T follicular helper cell (primary cell): Measurements from ENCODE around the gene HAP1.
"Not testable (repeated sequence)": the region's sequence is repeated elsewhere in the genome, so short reads cannot be mapped to it uniquely, and the experiment has no call there.

Experiments used
- DNase-seq: peaks from one replicate; pipeline ENCODE4 v3.0.0-alpha.2; 2020; ENCODE audit warnings: low read depth
- total RNA-seq, 2 experiments: gene quantifications; one replicate each; lab custom pipeline; 2026; lab: John Stamatoyannopoulos, UW

HAP1 gene, protein sequence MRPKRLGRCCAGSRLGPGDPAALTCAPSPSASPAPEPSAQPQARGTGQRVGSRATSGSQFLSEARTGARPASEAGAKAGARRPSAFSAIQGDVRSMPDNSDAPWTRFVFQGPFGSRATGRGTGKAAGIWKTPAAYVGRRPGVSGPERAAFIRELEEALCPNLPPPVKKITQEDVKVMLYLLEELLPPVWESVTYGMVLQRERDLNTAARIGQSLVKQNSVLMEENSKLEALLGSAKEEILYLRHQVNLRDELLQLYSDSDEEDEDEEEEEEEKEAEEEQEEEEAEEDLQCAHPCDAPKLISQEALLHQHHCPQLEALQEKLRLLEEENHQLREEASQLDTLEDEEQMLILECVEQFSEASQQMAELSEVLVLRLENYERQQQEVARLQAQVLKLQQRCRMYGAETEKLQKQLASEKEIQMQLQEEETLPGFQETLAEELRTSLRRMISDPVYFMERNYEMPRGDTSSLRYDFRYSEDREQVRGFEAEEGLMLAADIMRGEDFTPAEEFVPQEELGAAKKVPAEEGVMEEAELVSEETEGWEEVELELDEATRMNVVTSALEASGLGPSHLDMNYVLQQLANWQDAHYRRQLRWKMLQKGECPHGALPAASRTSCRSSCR
- 0 to 1.7 reads per million in 2 experiments for total RNA-seq

DNA sequence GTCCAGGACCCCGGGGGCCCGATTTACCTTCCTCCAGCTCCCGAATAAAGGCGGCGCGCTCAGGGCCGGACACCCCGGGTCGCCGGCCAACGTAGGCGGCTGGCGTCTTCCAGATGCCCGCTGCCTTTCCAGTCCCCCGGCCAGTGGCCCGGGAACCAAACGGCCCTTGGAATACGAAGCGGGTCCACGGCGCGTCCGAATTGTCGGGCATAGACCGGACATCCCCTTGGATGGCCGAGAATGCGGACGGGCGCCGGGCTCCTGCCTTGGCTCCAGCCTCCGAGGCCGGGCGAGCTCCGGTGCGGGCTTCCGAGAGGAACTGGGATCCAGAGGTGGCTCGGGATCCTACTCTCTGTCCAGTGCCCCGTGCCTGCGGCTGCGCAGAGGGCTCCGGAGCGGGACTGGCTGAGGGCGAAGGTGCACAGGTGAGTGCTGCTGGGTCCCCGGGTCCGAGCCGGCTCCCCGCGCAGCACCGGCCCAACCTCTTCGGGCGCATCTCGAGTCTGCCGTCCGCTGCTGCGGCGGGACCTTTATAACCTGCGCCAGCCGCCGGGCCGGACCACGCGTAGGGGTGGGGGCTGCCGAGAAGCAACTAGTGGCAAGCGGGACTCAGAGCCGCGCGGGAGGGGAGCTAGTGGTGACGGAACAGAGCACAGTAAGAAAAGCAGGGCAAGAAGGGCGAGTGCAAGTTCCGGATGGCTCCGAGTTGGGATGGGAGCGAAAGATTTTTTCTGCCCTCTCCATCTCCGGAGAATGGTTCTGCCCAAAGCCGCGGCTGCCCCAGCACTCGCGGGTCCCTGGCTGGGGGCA lies at the start of gene HAP1:
Gene HAP1 (minus strand): TSS at position 505 of the 810 bp plus-strand sequence. CDS start 9 bp downstream, at position 496.
- no peak for DNase-seq

DNA sequence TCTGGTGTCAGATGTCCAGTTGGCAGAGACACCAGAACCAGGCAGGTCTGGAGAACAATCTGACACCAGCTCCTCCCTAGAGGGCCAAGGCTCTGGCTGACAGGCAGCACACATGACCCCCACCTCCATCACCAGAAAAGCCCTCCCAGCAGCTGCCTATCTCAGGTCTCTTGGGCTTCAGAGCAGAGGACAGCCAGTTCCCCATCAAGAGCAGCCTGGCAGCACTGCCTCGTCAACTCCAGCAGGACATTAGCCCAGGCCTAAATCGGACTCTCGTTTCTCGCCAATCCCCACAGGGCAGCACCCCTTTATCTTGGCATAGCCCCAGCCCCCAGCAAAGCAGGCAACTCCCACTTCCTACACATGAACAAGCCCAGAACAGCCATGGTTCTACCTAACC lies 47.7 kb upstream of the HAP1 start:
- no peak for DNase-seq

DNA sequence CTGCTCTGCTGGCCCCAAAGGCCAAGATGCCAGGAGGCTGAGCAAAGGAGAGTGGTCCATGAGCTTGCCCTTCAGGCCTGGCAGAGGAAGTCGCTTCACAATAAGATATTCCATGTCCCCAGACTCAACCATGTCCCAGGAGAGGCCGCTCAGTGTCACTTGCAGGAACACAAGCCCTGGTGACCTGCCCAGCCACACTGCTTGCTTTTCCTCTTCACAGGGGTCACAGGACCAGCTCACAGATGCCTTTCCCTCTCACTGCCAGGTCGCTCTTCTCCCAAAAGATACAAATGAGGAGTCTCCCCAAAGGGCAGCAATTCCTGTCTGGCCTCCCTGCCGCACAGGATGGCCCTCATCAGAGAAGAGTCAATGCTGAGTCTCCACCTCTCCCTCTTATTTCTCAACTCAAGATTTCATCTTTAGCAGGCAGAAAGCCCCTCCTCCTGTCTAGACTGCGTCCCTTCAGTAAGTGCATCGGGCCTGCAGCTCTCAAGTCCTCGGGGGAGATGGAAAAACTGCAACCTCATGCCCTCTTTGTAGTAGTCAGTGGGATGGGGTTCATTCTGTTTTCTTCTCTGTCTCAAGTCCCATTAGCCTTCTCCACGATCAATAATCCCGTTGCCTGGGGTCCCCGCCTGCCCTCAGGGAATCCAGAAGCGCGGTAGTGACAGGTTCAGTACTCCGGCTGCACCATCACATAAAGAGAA lies 47.1 kb upstream of the HAP1 start:
- no peak for DNase-seq

DNA sequence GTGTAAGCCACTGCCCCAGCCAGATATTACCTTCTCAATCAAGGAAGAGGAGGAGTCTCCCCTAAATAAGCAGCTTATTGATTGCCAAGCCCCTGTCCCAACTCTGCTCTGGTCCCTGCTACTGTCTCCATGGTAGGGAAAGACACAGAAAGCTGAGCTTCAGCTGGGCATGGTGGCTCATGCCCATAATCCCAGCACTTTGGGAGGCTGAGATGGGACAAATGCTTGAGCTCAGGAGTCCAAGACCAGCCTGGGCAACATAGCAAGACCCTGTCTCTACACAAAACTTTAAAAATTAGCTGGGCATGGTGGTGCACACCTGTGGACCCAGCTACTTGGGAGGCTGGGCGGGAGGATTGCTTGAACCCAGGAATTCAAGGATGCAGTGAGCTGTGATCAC lies 45.5 kb upstream of the HAP1 start:
- DNase-seq = no peak

DNA sequence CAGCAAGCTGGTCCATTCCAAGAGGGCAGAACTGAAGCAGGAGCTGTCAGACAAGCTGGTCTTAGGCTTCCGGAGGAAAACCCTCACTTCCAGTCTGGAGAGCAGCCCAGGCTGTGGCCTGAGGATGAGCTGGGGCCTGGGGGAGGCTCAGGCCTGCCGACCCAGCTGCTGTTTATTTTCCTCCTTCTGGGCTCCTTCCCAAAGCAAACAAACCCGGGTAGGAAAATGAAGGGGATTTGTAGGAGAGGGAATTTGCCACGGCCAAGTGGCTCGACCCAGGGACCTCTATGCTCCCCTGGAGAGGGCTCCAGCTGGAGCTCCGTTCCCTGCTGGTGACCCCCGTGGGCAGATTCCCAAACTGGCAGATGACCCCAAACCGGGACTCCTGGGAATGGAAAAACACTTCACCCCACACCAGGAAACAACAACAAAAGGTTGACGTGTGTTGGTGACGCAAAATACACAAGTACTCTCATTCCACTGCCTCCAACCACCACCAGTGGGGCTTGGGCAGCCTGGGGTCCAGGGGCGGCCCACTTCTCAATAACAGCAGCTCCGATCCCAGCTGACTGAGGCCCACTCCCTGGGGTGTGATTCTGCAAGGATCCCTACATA lies 43.2 kb upstream of the HAP1 start:
- no peak for DNase-seq

DNA sequence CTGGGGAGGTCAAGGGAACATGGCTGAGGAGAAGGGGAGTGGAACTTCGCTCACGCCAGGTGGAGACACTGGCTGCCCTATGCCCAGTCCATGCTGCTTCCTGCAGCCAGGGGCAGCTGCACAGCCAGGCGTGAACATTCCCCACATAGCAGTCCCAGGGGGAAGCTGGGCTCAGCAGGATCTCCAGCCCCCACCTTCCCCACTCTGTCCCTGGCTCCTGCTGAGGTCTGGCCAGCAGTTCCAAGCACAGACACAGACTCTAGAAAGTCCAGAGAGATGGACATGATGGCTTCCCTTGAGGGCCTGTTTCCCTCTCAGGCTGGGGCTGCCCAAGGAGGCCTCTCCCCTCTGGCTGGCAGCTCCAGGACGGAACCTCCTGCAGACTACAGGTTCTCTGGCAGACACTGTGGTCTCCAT lies 42.7 kb upstream of the HAP1 start:
- no peak for DNase-seq

DNA sequence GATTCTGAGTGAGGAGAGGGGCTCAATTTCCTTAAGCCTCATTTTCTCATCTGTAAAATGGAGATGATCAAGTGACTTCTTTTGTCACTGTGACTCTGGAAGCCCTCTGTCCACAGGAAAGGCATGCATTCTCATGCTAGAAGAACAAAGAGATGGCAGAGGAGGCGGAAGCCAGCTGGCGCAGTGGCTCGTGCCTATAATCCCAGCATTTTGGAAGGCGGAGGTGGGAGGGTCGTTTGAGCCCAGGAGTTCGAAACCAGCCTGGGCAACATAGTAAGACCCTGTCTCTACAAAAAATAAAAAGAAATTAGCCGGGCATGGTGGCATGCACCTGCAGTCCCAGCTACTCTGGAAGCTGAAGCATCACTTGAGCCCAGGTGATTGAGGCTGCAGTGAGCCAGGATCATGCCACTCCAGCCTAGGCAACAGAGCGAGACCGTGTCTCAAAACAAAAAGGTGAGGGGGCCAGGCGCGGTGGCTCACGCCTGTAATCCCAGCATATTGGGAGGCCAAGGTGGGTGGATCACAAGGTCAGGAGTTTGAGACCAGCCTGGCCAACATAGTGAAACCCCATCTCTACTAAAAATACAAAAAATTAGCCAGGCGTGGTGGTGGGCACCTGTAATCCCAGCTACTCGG lies 41.9 kb upstream of the HAP1 start:
- not testable (repeated sequence) for DNase-seq

DNA sequence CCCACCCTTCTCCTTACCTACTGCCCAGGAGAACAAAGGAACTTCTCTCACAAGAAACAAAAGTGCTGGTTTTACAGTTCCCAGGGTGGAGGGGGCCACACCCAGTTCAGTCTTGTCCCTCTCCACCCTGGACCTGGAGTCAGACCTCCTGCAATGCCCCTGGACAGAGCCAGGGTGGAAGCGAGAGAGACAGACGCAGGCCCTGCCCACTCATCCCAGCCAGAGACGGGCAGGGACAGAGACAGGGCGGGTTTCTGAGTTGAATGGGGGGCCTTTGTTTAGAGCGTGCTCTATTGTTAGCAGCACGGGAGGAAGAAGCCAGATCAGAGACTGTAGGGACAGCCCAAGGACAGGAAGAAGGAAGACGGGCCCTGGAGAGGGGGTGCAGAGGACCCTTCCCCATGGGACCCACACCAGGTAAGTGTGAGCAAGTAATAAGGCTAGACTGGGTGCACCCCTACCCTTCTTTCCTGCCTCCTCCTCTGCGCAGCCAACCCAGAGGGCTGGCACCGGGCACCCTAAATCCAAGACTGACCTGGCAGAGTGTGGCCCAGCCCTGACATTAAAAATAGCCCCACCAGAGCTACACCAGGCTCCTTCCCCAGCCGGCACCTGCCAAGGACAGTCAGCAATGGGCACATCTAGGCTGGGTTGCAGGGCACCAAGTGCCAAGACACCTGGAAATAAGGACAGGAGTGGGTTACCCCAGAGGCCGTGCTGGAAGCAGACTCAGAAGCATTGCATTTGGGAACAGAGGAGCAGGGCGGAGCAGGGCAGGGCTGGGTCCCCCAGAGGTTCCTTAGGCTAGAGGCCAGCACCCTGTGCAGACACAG lies 41.2 kb upstream of the HAP1 start:
- DNase-seq = no peak

DNA sequence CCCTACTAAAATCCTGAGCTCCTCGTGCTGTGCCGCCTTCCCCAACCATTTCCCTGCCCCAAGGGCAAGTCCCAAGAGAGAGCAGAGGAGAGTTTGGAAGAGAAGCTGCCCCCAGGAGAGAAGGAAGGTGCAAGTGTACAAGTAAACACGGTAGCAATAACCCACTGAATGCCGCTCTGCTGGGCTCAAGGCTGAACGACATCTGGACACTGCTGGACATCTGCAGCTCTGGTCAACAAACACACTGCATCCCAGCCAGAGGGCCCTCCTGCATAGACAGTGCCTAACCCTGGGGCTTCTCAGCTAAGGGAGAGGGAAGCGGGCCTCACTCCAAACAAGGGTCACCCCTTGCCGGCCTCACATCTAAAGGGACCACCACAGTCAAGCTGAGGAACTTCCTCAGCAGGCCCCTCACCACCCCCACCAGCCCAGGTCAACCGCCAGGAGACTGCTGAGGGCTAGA lies 39.3 kb upstream of the HAP1 start:
- DNase-seq = no peak

DNA sequence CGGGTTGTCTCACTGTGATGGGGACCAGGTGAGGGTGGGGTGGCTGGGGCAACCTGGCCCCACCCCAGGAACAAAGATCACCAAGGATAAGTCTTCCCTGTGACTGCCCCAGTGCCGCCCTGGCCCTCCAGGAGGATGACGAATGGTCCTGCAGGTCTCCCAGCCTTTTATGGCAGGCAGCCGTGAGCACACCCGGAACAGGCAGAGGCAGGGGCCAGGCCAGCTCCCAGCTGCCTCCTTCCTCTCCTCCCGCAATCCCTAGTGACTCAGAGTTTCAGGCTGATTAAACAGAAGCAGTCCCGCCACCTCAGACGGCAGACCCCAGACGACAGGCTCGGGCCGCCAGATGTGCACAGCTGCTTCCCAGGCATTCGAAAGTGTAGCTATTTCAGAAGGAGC lies 38.7 kb upstream of the HAP1 start:
- DNase-seq = no peak

DNA sequence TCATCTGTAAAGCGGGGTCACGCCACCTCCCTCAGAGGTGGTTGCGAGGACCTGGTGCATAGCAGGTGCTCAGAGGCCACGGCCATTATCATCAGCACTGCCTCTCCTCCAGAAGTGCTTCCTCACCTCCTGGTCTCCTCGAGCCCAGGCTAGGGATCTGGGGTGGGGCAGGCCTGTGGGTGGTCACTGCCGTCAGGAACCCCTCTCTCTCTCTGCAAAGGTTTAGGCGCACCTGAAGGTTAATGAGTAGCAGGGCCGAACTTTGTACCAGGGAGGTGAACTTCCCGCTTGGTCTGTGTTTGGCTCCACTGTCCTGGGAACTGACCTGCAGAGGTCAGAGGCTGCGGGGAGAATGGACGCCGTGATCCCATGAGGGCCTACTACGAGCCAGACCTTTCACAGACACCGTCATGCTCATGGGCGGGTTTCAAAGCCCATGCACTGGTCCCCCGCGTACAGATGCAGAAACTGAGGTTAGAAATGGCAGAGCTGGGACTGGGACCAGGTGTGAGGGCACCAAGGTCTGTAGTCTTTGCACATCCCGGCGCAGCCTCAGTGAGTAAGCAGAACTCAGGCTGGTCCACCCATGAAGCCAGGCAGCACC lies 38.2 kb upstream of the HAP1 start:
- no peak for DNase-seq

DNA sequence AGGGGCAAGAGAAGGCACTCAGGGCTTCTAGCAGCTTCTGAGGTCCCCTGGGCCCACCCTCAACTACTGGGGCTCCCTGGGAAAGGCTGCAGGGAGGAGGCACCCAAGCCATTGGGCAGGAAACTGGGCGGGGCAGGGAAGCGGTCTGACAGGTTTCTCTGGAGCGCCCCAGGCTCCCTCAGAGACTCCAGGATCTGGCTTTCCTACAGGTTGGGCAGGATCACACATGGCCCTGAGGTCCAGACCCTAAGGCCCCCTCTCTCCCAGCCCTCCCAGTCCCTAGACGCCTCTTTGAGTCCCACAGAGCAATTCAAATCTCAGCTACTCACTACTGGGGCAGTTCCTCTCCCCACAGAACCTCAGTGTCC lies 37.8 kb upstream of the HAP1 start:
- no peak for DNase-seq

DNA sequence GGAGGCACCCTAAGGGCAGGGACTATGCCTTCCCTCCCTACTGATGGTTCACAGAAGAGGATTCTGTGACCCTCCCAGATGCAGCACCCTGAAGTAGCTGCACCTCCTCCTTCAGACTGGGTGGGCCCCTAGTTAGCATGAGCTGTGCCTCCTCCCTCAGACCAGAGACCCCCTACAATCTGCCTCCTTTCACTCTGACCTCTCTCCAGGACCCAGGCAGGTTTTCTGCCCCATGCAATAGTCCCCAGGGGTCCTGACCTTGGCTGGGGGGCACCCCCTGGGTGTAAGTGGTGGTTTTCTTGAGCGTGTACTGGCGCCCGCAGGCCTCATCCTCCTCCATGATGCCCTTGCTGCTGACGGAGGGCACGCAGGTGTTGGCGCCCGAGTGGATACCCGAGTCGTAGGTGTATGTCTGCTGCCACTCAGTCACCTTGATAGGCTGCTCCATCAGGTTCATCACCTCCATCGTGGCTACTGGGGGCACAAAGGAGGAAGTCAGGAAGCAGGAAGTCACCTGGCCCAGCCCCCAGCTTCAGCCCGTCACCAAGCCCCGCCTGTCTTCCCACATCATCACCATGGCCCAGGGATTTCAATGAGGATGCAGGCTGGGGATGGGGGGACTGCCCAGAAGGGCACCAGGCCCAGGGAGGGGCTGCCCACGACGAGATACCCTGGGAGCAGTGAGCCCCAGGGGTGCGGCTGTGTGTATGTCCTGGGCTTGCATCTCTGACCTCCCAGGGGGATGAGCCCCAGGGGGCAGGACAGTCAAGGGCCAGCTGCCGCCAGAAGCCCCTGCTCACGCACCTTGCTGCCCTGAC lies 37.2 kb upstream of the HAP1 start:
- DNase-seq = no peak

DNA sequence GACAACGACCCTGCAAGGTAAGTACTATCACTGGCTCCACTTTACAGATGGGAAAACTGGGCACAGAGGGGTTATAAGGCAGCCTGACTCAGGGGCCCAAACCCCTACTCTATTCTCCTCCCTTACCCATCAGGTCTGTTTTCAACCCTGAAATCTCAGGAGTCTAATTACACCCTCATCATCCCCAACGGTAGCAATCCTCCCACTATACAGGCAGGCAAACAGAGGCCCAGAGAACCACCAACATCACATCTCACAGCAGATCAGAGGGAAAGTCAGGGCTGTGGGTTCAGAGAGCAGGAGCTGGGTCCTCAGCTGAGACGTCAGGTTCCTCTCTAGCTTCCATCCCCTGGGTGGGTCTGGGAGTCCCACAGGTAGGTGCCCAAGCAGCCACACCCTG lies 35.5 kb upstream of the HAP1 start:
- DNase-seq = no peak

DNA sequence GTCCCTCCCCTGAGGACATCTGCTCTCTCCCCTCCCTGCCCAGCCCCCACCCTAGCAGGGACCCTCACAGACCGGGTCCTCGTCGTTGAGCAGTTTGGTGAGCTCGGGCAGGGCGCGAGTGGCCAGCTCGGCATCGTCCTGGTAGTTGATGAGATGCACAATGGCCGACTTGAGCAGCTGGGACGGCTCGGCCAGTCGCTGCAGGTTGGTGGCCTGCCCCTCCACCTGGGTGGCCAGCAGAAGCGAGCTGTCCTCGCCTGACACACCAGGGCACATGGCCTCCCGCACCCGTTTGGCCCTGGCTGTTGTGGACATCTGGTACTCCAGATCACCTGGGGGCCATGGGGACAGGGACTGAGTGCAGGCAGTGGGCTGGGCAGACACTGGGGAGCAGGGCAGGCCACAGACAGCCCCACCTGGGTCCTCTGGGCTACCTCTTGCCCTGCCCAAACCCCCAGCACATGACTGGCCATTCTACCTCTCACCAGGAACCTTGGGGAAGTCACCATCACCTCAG lies 35.0 kb upstream of the HAP1 start:
- DNase-seq = no peak

DNA sequence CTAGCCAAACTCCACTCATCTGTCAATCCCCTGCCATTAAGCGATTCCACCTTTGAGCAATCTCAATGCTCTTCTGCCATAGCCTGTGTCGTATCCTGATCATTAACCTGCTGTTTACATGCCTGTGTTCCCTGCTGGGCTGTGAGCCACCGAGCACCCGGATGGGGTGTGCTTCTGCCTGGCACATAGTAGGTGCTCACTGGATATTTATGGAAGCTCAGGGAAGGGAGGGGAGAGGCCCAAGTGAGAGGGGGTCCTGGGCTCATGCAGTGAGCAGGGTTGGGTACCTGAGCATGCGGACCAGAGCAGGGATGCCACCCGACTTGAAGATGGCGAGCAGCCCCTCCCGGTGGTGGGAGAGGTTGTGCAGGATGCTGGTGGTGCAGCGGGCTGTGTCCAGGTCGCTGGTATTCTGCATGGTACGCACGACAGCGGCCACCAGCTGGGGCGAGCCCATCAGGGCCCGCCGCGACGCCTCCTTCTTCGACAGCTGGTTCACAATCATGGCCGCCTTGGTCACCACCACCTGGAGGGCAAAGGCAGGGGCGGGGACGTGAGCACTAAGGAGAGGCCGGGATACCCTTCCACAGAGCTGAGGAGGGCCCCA lies 34.3 kb upstream of the HAP1 start:
- no peak for DNase-seq

DNA sequence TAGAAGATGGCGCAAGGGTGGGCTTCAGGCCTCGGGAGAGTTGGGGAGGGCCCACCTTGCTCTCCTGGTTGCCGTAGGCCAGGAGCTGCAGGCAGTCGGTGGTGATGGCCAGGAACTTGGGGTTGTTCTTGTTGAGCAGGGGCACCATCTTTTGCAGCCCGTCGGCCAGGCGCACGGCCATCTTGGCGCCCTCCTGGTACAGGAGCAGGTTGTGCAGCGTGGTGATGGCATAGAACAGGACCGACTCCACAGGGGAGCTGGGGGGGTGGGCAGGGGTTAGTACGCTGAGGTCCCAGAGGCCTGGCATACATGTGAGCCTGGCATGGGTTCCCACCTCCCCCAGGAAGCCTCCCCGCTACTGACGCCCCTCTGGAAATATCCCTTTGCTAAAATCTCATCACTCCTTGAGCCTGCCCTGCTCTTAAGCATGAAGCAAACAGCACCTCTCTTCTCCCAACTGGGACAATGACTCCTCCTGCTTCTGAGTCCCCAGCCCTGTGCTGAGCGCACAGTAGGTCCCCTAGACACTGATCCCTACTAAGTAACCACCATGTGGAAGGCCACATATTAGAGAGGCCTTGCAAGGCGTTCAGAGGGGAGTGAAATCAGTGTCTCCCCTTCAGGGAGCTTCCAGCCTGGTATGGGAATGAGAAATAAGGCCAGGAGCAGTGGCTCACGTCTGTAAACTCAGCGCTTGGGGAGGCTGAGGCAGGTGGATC lies 33.0 kb upstream of the HAP1 start:
- DNase-seq = no peak

DNA sequence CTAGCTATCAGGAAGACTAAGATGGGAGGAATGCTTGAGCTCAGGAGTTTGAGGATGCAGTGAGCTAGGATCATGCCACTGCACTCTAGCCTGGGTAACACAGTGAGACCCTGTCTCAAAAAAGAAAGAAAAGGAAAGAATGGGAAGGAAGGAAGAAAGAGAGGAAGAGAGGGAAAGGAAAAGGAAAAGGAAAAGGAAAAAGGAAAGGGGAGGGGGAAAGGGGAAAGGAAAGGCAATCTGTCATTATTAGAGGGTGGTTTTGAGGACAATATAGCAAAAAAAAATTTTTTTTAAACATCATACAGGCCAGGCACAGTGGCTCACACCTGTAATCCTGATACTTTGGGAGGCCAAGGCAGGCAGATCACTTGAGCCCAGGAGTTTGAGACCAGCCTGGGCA lies 31.7 kb upstream of the HAP1 start:
- no peak for DNase-seq
